AG10803 (cell line): ENCODE results near the gene DESI2.
A peak's percentile ranks its signal among the peaks of the same experiment; 100 is the strongest.

ENCODE experiments used
- DNase-seq: peaks from one replicate; pipeline ENCODE4 v3.0.0; 2010; ENCODE audit warnings: low read depth
- H3K4me3 ChIP-seq: 2 replicates; pipeline ENCODE4 v1.5.1; 2011; ENCODE audit warnings: mild to moderate bottlenecking, low read length, control low read depth
- CTCF ChIP-seq: conservative IDR thresholded peaks from 2 replicates; pipeline ENCODE4 v1.5.1; 2011; ENCODE audit warnings: mild to moderate bottlenecking, low read length, control low read depth, inconsistent platforms

DESI2 gene

DNA sequence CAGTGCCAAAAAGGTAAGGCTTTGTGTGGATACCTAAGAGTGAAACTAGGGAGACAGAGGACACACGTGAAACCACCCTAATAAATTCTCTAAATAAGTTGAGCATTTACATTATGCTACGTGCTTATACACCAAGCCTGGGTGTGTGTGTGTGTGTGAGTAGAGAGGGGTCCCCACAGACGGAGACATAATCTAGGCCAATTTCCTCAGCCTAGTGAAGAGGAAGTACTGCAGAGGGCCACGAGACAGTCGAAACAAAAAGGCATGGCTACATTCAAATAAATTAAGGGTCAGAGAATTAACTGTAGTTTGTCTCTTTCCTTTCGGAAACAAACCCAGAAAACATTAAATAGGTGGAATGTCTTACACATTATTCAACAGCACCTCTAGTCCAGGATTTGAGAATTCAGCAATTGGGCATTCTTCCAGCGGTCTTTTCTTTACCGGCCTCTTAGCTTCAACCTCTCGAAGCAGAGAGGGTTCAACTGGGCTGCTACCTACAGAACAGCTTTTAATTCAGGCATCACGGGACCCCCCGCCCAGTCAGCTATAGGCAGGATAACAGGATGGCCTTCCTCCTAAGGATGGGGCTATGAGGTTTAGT is 75.0 kb downstream of the DESI2 start:
- no peak for TF ChIP-seq CTCF
- H3K4me3 ChIP-seq = no peak overlapping the region
- DNase-seq = no peak

DNA sequence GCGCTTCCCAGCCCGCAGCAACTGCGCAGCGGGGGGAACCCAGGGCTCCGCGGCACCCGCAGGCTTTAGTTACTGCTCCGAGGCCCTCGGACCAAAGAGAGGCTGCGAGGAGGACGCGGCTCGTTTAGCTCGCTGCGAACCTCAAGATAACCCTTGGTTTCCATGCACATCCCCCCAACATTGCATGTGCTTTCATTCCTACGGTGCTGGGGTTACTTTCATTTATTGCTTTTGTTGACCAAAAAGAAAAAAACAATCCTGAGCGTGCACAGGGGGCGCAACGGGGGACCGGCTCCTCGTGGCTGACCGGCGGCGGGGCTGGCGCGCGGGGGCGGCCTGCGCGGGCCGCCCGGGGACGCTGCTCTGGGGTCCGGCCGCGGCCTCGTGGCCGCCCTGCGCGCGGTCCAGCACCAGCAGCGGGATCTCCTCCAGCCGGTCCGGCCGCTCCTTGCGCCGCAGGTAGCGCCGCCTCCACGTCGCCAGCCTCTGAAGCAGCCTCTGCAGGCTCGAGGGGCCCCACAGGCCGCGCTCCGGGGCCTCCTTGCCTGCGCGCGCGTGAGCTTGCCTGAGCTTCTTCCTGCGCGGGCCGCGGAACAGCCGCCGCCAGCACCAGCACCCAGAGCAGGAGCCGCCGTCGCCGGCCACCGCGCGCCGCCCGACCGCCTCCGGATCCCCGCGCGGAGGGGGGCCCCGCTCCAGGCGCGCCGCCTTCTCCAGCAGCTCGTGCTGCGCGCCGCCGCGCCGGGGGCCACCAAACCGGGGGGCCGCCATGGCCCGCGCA is 77.4 kb downstream of the DESI2 start:
- TF ChIP-seq CTCF = no peak
- peak; percentile 50 for DNase-seq
- H3K4me3 ChIP-seq = peak overlapping the region; percentile 62

DNA sequence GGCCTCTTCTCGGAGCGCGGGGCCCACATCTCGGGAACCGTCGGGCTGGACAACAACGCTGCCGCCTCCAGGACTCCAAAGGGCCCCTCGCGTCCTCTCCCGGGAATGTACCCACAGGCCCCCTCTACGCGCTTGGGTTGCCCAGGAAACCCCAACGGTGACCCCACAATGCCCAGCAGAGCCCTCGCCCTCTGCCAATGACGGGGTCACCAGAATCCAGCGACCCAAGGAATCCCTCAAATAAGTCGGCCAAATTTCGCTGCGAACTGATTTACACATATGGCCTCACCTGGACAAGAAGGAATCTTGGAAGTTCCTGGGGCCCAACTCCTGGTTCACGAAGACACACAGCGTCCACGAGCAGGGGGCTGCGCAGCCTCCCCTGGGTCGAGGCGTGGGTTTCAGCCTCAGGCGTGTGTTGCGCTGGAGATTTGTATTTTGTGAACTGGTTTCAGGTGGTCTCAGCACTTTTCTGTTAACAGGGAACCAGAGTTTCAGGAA is 78.1 kb downstream of the DESI2 start:
- DNase-seq = no peak
- no peak overlapping the region; the same call in 1 of the 2 replicates for H3K4me3 ChIP-seq
- TF ChIP-seq CTCF = no peak

DNA sequence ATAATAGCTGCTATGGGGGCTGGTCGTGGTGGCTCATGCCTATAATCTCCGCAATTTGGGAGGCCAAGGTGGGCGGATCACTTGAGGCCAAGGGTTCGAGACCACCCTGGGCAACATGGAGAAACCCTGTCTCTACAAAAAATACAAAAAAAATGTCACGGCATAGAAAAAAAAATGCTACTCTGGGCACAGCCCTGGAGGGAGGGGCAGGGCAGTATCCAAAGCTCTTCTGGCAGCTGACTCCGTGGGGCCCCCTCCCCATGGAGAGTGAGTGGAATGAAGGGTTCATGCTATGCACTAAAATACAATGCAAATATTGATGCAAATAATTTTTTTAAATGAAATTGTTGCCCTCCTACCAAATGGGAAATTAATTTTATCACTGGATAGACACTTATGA is 78.7 kb downstream of the DESI2 start:
- no peak for DNase-seq
- H3K4me3 ChIP-seq = no peak overlapping the region
- no peak for TF ChIP-seq CTCF

- TF ChIP-seq CTCF = no peak
- no peak for DNase-seq
- H3K4me3 ChIP-seq = no peak overlapping the region
Measured at GRCh38 chr1:244732851-244733450, 80.0 kb downstream of the DESI2 start.

- peak; percentile 10 for DNase-seq
- no peak overlapping the region for H3K4me3 ChIP-seq
- no peak for TF ChIP-seq CTCF
Measured at GRCh38 chr1:244735404-244735803, 82.5 kb downstream of the DESI2 start.
